IPS-18c (cell line): Measurements from ENCODE around the gene PEPD.

Experiments
- H3K4me3 ChIP-seq: 2 replicates; pipeline ENCODE4 v1.7.0; 2013; ENCODE audit warnings: low read depth, mild to moderate bottlenecking, low read length, moderate library complexity; ENCODE audit not compliant: insufficient read depth
- H3K9me3 ChIP-seq: one replicate; pipeline ENCODE4 v1.6.1; 2013; ENCODE audit warnings: mild to moderate bottlenecking, low read length, moderate library complexity; ENCODE audit not compliant: control insufficient read depth, insufficient read depth

PEPD gene

DNA sequence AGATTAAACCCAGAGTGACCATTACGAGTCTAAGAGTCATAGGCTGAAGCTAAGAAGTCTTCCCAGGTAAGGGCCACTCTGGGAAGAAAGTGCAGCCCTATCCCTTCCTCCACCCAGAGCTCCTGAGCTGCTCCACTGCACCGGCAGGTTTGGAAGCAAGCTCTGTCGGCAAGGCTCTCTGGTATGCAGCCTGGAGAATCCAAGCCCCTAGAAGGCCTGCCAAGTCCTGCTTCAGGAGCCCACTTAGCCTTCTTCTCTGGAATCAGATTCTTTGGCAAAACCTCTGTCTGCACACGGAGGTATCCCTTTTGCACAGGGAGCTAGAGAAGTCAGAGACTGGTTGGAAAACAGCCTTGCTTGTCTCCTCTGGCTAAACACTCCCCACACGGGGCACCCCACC, 89.6 kb downstream of the PEPD start:
- Histone ChIP-seq H3K4me3 (no peak overlapping the region), H3K9me3 (no peaks in the 10 kb centered on the region)

DNA sequence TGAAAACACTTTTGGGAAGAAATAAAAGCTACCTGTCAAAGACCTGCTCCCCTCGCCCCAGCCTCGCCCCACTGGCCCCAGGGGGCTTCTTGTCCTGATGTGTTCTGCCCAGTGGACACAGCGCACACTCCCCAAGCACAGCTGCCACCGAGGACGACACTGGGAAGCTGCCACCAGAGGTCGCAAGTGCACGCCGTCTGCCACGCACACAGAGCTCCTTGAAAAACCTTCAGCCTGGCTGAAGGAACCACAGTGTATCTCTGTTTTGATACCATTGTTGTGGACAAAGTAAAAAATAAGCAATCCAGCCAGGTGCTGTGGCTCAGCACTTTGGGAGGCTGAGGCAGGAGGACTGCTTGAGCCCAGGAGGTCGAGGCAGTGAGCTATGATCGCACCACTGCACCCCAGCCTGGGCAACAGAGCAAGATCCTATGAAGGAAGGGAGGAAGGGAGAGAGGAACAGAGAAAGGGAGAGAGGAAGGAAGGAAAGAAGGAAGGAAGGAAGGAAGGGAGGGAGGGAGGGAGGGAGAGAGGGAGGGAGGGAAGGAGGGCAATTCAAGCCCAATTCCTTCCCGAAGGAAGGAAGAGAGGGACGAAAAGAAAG, 90.8 kb downstream of the PEPD start:
- H3K4me3 ChIP-seq: no peak overlapping the region
- H3K9me3 ChIP-seq: no peaks in the 10 kb centered on the region

DNA sequence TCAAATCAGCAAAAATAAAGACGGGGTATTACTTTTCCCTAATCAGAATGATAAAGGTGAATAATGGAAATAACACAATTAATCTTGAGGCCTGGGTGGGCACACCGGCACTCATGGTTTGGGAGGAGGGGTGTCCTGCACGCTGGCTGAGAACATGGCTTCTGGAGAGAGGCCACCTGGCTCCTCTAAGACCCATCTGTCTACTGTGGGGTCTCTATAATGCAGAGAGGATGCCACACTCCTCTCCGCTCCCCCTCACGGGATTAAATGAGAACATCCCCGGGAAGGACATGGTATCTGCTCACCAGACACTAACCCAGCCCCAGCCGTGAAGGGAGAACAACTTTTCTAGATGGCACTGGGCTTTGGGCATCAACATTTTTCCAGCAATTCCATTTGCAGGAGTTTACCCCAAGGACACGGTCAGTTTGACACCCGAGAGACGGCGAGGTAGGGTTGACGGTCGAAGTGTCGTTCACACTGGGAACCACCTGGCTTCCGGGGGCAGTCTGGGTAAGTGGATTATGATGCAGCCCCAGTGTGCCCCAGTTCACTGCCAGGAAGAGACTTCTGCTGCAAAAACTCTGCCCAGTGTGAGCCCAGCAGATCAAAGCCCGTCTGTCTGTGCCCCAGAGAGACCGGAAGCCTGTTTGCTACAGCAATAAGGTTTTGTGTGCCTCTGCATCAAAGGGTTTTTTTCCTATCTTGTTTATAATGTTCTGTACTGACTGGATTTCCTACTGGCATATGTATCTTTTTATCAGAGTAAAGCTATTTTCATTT, 91.5 kb downstream of the PEPD start:
- H3K9me3 ChIP-seq: no peaks in the 10 kb centered on the region
- no peak overlapping the region for H3K4me3 ChIP-seq

- no peak overlapping the region for H3K4me3 ChIP-seq
- no peaks in the 10 kb centered on the region for H3K9me3 ChIP-seq
Observed at GRCh38 chr19:33428627-33429125, 92.9 kb downstream of the PEPD start.

- Histone ChIP-seq H3K9me3 (no peaks in the 10 kb centered on the region), H3K4me3 (no peak overlapping the region)
Observed at GRCh38 chr19:33427801-33428626, 93.6 kb downstream of the PEPD start.

DNA sequence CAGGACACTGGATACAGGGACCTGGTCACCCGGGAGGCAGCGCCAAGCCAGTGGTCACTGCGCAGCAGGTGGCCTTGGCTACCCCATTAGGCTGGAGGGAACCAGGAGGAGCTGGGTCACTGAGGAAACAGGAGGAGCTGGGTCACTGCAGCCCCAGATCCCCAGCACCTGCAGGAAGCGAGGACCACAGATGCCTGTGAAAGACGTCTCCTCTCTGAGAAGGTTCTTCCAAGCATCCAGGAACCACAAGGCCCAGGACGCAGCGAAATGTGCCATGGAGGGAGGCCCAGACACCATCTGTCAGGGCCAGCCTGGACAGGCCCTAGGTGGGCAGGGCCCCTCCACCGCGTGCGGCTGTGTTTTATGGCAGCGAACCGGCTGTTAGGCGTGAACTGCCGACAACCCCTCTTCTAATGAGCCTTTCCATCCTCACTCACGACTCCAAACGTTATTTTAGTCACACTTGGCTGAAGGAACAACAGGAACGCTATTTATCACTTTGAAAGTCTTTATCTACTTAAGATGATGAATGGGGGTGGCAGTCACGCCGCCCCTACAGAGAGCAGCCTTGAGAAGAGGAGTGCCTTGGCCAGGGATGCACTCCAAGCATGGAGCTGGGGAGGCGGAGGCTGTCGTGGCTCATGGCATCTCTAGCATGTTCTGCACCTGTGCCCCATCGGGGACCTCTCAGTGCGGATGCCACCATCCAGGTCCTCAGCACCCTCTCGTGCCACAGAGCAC, 94.8 kb downstream of the PEPD start:
- H3K4me3 ChIP-seq: no peak overlapping the region
- H3K9me3 ChIP-seq: no peaks in the 10 kb centered on the region

DNA sequence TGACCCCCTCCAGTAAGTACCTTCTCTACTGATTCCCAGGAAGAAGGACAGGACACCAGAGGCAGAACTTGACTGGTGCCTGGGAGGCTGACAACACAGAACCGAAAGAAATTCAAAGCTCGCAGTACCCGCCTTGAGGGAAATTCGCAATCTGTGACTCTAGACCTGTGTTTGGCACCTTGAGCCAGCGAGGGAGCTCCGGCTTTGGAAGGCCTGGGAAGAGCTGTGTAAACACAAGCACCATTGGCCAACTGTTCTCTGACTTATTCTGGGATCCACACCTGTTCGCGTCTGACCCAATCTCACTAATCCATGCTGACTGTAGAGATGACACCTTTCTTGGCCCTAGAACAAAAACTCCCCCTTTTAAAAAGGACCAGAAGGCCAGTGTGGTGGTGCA, 97.4 kb downstream of the PEPD start:
- Histone ChIP-seq H3K4me3 (no peak overlapping the region), H3K9me3 (no peaks in the 10 kb centered on the region)

DNA sequence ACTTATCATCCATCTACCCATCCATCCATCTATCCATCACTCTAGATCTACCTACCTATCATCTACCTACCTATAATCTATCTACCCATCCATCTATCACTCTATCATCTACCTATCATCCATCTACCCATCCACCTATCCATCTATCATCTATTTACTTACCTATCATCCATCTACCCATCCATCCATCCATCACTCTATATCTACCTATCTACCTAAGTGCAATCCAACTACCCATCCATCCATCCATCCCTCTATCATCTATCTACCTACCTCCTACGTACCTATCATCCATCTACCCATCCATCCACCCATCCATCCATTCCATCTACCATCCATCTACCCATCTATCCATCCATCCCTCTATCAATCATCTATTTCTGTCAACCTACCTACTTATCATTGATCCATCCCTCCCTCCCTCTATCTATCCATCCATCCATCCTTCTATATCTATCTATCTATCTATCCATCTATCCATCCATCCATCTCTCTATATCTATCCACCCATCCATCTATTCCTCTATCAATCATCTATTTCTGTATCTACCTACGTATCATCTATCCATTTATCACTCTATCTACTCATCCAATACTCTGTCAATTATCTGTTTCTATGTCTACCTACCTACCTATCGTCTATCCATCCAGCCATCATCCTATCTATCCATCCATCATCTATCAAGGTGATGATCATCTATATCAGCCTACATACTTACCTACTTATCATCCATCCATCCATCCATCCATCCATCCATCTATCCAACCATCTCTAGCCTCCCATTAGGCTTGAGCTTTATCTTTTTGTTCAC, 99.0 kb downstream of the PEPD start:
- H3K4me3 ChIP-seq: no peak overlapping the region
- no peaks in the 10 kb centered on the region for H3K9me3 ChIP-seq

- Histone ChIP-seq H3K4me3 (no peak overlapping the region), H3K9me3 (no peaks in the 10 kb centered on the region)
Observed at GRCh38 chr19:33421368-33421767, 100.2 kb downstream of the PEPD start.

GRCh38 chr19:33420821-33421220, 100.8 kb downstream of the PEPD start:
- H3K4me3 ChIP-seq: no peak overlapping the region
- no peaks in the 10 kb centered on the region for H3K9me3 ChIP-seq

DNA sequence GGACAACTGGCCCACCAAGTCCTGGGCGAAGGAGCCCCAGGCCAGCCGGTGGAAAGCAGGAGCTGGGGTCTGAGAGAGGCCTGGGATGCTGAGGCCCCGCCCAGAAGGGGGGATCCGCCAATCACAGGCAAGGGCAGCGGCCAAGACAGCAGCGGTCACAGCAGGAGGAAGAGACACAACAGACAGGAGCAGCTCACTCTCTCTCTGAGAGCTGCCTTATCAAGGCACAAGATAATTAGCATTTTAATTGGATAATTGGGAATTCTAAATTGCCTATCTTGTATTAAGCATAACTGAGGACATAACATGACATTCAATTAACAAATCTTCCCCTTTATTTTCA, 101.8 kb downstream of the PEPD start:
- no peaks in the 10 kb centered on the region for H3K9me3 ChIP-seq
- no peak overlapping the region for H3K4me3 ChIP-seq

- H3K4me3 ChIP-seq: no peak overlapping the region
- no peaks in the 10 kb centered on the region for H3K9me3 ChIP-seq
Observed at GRCh38 chr19:33418871-33419787, 102.5 kb downstream of the PEPD start.

GRCh38 chr19:33418461-33418860, 103.1 kb downstream of the PEPD start:
- no peak overlapping the region for H3K4me3 ChIP-seq

DNA sequence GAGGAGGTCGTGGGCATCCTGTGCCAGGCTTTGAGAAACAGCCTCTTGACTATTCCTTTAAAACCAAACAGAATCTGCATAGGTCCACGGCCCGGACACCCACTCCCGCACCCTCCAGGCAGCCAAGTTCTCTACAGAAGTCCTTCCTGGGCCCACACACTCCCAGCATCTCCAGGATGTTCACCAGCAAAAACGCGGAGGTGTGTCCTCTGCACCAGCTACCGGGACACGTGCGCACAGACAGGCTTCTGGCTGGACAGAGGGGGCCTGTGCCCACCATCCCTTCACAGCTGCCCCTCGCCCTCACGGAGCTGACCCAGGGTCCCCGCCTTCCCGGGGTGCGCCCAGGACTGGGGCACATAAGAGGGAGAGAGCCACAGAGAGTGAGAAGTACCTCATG, 103.8 kb downstream of the PEPD start:
- Histone ChIP-seq H3K4me3 (no peak overlapping the region), H3K9me3 (no peaks in the 10 kb centered on the region)

More at GRCh38 chr19:33418461-33418860, 103.1 kb downstream of the PEPD start:
- no peaks in the 10 kb centered on the region for H3K9me3 ChIP-seq

DNA sequence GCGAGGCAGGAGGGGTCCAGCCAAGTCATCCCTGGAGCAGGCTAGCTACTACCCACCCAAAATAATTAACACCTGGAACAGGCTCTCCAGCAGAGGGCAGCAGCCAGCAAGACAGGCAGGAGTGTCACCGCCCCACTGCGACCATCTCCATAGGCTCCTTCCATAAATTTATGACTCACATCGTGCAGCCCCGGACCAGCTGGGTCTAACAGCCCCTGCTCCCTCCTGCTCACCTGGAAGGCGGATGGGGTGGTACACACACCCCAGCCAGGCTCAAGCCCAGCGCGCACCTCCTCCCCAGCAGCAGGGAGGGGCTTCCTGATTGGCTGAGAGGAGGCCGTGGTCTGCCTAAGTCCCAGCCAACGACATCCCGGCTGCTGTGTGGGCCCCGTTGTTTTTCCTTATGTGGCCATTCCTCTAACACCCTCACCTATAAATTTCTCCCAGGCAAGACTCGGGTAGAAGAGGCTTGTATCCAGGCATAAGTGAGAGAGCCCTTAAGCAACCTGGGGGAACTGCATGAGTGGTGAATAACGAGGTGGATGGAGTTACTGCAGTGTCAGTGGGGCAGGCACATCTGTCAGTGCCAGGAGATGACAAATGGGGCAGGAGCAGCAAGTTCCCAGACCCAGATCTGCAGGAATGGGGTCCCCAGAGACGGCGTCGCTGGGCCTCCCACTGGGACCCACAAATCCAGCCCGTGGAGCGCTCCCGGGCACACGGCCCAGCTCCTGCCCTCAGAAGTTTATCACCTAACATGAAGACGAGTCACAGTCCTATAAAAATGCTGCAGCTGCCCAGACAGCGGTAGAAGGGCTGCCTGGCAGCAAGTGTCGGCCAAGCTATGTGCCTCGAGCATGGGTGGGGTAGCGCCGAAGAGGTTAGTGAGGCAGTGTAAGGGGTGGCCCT, 105.0 kb downstream of the PEPD start:
- no peaks in the 10 kb centered on the region for H3K9me3 ChIP-seq
- peak overlapping the region; percentile 29; the same call in 1 of the 2 replicates for H3K4me3 ChIP-seq
